Heart left ventricle (tissue), 16 donors: Measurements from ENCODE around the gene EML5. TPM values are rescaled to one million over a fixed set of nuclear protein-coding genes. Genes with fewer than 3 reads are reported as not detected.

Source experiments
- ATAC-seq, 4 donors: fragments of 200-7000 bp; cut with Tn5 transposase; one replicate each; pipeline ENCODE4 v1.9.1; 2020 to 2022; ENCODE audit warnings: moderate library complexity in 4 of 4, mild to moderate bottlenecking in 3 of 4, moderate number of reproducible peaks in 1 of 4
- DNase-seq, 5 donors: peaks; one replicate each; pipeline ENCODE4 v3.0.0-alpha.2; 2020
- H3K27ac ChIP-seq, 12 donors: fragments of 200-600 bp; sonication (generic) in 4 of 12; one replicate each; pipeline versions ENCODE4 v1.5.0 to v1.8.0; 2016 to 2022; ENCODE audit warnings: mild to moderate bottlenecking in 2 of 12
- H3K27me3 ChIP-seq, 9 donors: fragments of 200-600 bp; sonication (generic) in 2 of 9; one replicate each; pipeline versions ENCODE4 v1.5.1 to v1.8.0; 2016 to 2022; ENCODE audit warnings: mild to moderate bottlenecking in 3 of 9
- H3K36me3 ChIP-seq, 9 donors: fragments of 200-600 bp; sonication (generic) in 2 of 9; one replicate each; pipeline versions ENCODE4 v1.5.0 to v1.8.0; 2018 to 2022; ENCODE audit warnings: mild to moderate bottlenecking in 2 of 9
- H3K4me1 ChIP-seq, 12 donors: fragments of 200-600 bp; sonication (generic) in 4 of 12; one replicate each; pipeline versions ENCODE4 v1.5.0 to v1.8.0; 2016 to 2022; ENCODE audit warnings: mild to moderate bottlenecking in 3 of 12
- H3K4me3 ChIP-seq, 12 donors: fragments of 200-600 bp; sonication (generic) in 4 of 12; one replicate each; pipeline versions ENCODE4 v1.5.0 to v1.8.0; 2017 to 2022; ENCODE audit warnings: mild to moderate bottlenecking in 9 of 12, moderate library complexity in 4 of 12
- H3K9me3 ChIP-seq, 12 donors: fragments of 200-600 bp; sonication (generic) in 4 of 12; one replicate each; pipeline versions ENCODE4 v1.5.0 to v1.8.0; 2016 to 2022; ENCODE audit warnings: mild to moderate bottlenecking in 1 of 12
- POLR2A ChIP-seq, 2 donors: fragments of 450-650 bp; IDR thresholded peaks; one replicate each; pipeline ENCODE4 v1.6.1; 2017; ENCODE audit warnings: antibody characterized with exemption in 2 of 2, mild to moderate bottlenecking in 2 of 2, moderate library complexity in 2 of 2
- WGBS, 4 donors: extraction: QIAGEN DNeasy Blood & Tissue Kit in 2 of 4; methylation state at CpG; one replicate each; pipeline versions ENCODE4 v1.1.5 to v1.1.7; 2013 to 2018; 5-methylcytosine and 5-hydroxymethylcytosine counted together
- intact Hi-C, 10 donors: fragments of 100-400 bp; cut with DNase I; formaldehyde crosslinking; loops; one replicate each; pipeline versions ENCODE4 v1.11.1 to v1.14.2; 2022
- polyA plus RNA-seq, 2 donors: library from polyadenylated mRNA; stranded (reverse); fragments of 200-250 nt; gene quantifications; one replicate each; pipeline ENCODE4 v1.2.3, GENCODE V29; 2013
- total RNA-seq, 9 donors: library from RNA; depleted of rRNA in 2 of 9; stranded (reverse); fragments of >200 nt in 2 of 9; fragmentation: NEBNext Ultra II Directional in 3 of 9; extraction: Animal tissue kit (Norgen Biotek cat#: 25700) in 3 of 9; gene quantifications; one replicate each; pipeline versions ENCODE4 v1.1.0 to v1.2.4, GENCODE V29; 2016 to 2023
- TF ChIP-seq, protein P1 (sequence below), 12 donors: fragments of 200-600 bp; sonication (generic) in 4 of 12; IDR thresholded peaks; one replicate each; pipeline versions ENCODE4 v1.5.0 to v1.8.0; 2018 to 2022; ENCODE audit warnings: antibody characterized with exemption in 12 of 12, mild to moderate bottlenecking in 5 of 12
- donor health status: ischemic (EF 13 %, LVEDD 7.1; RV severe dilation, severe dysfunction).
- donor health status: healthy with polysubstance abuse.
- donor health status: DM: no; HTN: yes; CAD: no.
- donor health status: DM: no; HTN: no; CAD: no.
- donor health status: ischemic (EF 25% LVEDD 6.9; RV normal size, moderate dysfunction).
- donor health status: ischemic (EF 25% LVEDD 5.7; RV mildly dilated, moderate dysfunction).
- donor health status: healthy.
- donor health status: DM: yes; HTN: yes; CAD: no.
- donor health status: ischemic (EF 35%, LVEDD 5.7; RV mildly dilated, moderate dysfunction).
- donor health status: nonischemic (EF 11% LVEDD 7.7; RV severe dilation, severe dysfunction).
- donor health status: DM: yes; HTN: yes; CAD: no.
- donor health status: PGD.
- donor health status: ischemic (EF 29% LVEDD 5.4; RV normal size, mild dysfunction).
- donor health status: nonischemic (EF 23%, LVEDD 6.1; RV moderate dilation, normal function).

The EML5 gene
- total and polyA plus RNA-seq, 11 donors: 0.08 to 0.71 (median 0.21) TPM

DNA sequence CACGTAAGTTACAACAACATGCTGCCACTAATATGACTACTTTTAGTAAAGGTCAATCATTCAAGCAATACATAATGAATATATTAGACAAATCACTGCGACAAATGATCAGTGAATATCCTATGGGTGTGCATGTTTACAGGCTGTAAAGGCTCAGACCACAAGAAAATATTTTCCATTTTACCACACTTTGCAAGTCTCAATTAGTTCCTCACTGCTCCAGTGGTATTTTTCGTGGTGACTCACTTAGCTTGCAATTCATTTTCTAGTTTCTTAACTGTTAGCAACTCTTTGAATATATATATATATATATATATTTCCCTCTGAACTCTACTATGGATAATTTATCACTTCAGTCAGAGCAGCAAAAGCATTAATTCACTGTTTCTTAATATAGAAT, 96.9 kb downstream of the EML5 start:
- DNase-seq (no peak), ATAC-seq (no peak)
- Histone ChIP-seq H3K27me3 (no peaks in the 10 kb centered on the region), H3K9me3 (no peaks in the 10 kb centered on the region), H3K4me3 (no peak overlapping the region), H3K4me1 (no peaks in the 10 kb centered on the region), H3K36me3 (no peaks in the 10 kb centered on the region), H3K27ac (no peak overlapping the region)
- intact Hi-C loops: no loop called here
- TF ChIP-seq, protein P1, sequence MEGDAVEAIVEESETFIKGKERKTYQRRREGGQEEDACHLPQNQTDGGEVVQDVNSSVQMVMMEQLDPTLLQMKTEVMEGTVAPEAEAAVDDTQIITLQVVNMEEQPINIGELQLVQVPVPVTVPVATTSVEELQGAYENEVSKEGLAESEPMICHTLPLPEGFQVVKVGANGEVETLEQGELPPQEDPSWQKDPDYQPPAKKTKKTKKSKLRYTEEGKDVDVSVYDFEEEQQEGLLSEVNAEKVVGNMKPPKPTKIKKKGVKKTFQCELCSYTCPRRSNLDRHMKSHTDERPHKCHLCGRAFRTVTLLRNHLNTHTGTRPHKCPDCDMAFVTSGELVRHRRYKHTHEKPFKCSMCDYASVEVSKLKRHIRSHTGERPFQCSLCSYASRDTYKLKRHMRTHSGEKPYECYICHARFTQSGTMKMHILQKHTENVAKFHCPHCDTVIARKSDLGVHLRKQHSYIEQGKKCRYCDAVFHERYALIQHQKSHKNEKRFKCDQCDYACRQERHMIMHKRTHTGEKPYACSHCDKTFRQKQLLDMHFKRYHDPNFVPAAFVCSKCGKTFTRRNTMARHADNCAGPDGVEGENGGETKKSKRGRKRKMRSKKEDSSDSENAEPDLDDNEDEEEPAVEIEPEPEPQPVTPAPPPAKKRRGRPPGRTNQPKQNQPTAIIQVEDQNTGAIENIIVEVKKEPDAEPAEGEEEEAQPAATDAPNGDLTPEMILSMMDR (IDR thresholded peaks at IDR 0.05): no peak
- TF ChIP-seq POLR2A (IDR thresholded peaks at IDR 0.05): no peak
- WGBS, 4 donors: 77 to 85% (median 81%) methylated on average over 3 of the region's 3 CpGs

DNA sequence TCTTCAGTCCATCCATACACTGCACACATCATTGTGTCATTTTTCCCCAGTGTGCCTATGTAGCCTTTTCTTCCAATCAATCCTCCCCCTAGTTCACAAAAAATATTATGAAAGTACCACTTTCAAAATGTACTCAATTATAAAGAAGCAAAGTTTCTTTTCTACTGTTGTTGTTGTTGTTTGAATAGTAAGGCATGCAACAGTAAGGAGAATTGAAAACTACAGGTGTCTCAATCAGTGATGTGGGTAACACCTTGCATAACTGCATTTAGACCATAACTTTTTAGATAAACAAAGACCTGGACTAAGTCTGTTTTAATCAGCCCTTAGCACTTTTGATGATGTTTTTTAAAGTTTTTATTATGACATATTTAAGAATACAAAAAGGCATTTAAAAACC, 104.4 kb downstream of the EML5 start:
- no peak overlapping the region for H3K4me3 ChIP-seq
- ATAC-seq (no peak), DNase-seq (no peak)
- intact Hi-C loops: no loop called here
- no peaks in the 10 kb centered on the region for H3K4me1 ChIP-seq
- H3K27me3 ChIP-seq: no peaks in the 10 kb centered on the region
- no peaks in the 10 kb centered on the region for H3K9me3 ChIP-seq
- H3K27ac ChIP-seq: no peak overlapping the region
- no peaks in the 10 kb centered on the region for H3K36me3 ChIP-seq
- no peak for TF ChIP-seq POLR2A (IDR thresholded peaks at IDR 0.05)
- TF ChIP-seq, protein P1 (IDR thresholded peaks at IDR 0.05): no peak

DNA sequence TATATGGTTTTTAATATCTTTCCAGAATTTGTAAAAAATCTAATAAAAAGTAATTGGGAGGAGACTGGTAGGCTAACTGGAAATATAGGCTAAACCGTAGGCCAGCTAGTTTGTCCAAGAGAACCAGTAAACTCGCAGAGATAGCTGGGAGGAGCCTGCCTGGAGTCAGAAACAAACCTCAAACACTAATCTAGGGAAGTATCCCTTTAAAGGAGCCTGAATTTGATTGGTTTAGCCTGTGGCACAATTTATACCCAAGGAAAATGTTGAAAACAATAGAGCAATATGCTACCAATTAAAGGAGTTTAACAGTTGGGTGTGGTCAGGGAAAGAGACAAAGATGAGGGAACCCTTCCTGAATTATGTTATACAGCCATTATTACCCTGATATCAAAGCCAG, 109.6 kb downstream of the EML5 start:
- 31 to 41% (median 40%) methylated on average over 2 of the region's 2 CpGs for WGBS, 4 donors
- H3K27ac ChIP-seq: no peak overlapping the region
- H3K27me3 ChIP-seq: no peaks in the 10 kb centered on the region
- ATAC-seq (no peak), DNase-seq (no peak)
- H3K4me1 ChIP-seq: no peaks in the 10 kb centered on the region
- intact Hi-C loops: no loop called here
- no peak overlapping the region for H3K4me3 ChIP-seq
- no peaks in the 10 kb centered on the region for H3K36me3 ChIP-seq
- no peaks in the 10 kb centered on the region for H3K9me3 ChIP-seq
- TF ChIP-seq, protein P1 (IDR thresholded peaks at IDR 0.05): no peak
- no peak for TF ChIP-seq POLR2A (IDR thresholded peaks at IDR 0.05)

DNA sequence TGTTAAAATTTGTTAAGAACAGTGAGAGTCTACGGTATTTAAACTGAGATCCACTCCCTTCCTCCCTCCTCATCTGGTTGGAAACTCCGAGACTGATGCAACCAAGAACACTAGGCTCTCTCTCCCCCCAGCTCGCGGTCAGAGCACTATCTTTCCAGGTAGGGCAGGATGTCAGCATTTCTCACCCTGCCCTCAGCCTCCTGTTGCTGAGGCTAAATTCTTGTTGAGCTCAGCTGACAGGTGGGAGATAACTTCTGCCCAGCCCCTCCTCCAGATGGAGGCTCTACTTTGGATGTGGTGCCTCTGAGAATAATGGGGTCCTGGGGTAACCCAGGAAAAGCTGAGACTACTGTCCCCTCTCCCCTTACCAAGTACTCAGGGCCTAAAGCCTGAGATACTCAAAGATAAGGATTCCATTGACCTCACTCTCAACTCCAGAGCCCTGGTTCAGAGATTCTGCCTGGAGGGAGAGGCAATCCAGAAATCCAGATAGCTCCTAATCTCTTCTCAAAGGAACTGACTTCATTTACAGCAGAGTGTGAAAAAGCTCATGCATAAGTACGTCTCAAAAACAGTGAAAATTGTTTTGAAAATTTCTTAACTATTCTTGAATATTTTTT, 110.1 kb downstream of the EML5 start:
- 25 to 41% (median 34%) methylated on average over 5 of the region's 5 CpGs for WGBS, 4 donors
- ATAC-seq: no peak

More for the DNA sequence above, 110.1 kb downstream of the EML5 start:
- H3K4me1 ChIP-seq: no peaks in the 10 kb centered on the region
- DNase-seq: no peak
- no peaks in the 10 kb centered on the region for H3K36me3 ChIP-seq
- TF ChIP-seq POLR2A (IDR thresholded peaks at IDR 0.05): no peak
- TF ChIP-seq, protein P1 (IDR thresholded peaks at IDR 0.05): no peak
- no peak overlapping the region for H3K27ac ChIP-seq
- no peaks in the 10 kb centered on the region for H3K27me3 ChIP-seq
- intact Hi-C loops: no loop called here
- no peaks in the 10 kb centered on the region for H3K9me3 ChIP-seq
- H3K4me3 ChIP-seq: no peak overlapping the region
